Right hindlimb (tissue), 1 donor: ENCODE measurements around the gene STUM.
A peak's percentile ranks its signal among the peaks of the same experiment; 100 is the strongest.

Experiments used
- DNase-seq: peaks from one replicate; pipeline ENCODE4 v3.0.0-alpha.2; 2018

The STUM gene

GRCh38 chr1:226563666-226564065, 15.1 kb downstream of the STUM start:
- DNase-seq = no peak

- no peak for DNase-seq
Measured at GRCh38 chr1:226565476-226565875, 16.9 kb downstream of the STUM start.

- DNase-seq = no peak
Measured at GRCh38 chr1:226566234-226566633, 17.7 kb downstream of the STUM start.

GRCh38 chr1:226566760-226567159, 18.2 kb downstream of the STUM start:
- no peak for DNase-seq

- DNase-seq = peak; percentile 60
Measured at GRCh38 chr1:226568077-226568831, 19.7 kb downstream of the STUM start.

- DNase-seq = no peak
Measured at GRCh38 chr1:226568975-226569741, 20.6 kb downstream of the STUM start.

- DNase-seq = peak; percentile 34
Measured at GRCh38 chr1:226569879-226570547, 21.4 kb downstream of the STUM start.

GRCh38 chr1:226571893-226572292, 23.3 kb downstream of the STUM start:
- DNase-seq = no peak

- DNase-seq = no peak
Measured at GRCh38 chr1:226572325-226572726, 23.8 kb downstream of the STUM start.

- DNase-seq = no peak
Measured at GRCh38 chr1:226574044-226574443, 25.5 kb downstream of the STUM start.

- DNase-seq = no peak
Measured at GRCh38 chr1:226574591-226575435, 26.2 kb downstream of the STUM start.

GRCh38 chr1:226575436-226575720, 26.8 kb downstream of the STUM start:
- no peak for DNase-seq

- DNase-seq = no peak
Measured at GRCh38 chr1:226575739-226576378, 27.3 kb downstream of the STUM start.

- DNase-seq = no peak
Measured at GRCh38 chr1:226576601-226577000, 28.0 kb downstream of the STUM start.

GRCh38 chr1:226577401-226578180, 29.0 kb downstream of the STUM start:
- DNase-seq = no peak

- DNase-seq = no peak
Measured at GRCh38 chr1:226578946-226579578, 30.5 kb downstream of the STUM start.

GRCh38 chr1:226579781-226580323, 31.3 kb downstream of the STUM start:
- no peak for DNase-seq

- DNase-seq = no peak
Measured at GRCh38 chr1:226580625-226581270, 32.2 kb downstream of the STUM start.

- DNase-seq = no peak
Measured at GRCh38 chr1:226581650-226582330, 33.2 kb downstream of the STUM start.

GRCh38 chr1:226582966-226583365, 34.4 kb downstream of the STUM start:
- no peak for DNase-seq
